Testis (tissue), 2 donors: ENCODE data around the gene PISD.

Experiments
- CTCF ChIP-seq, 3 experiments: fragments of 450-650 bp in 2 of 3; fragments of 200-600 bp in 1 of 3; sonication (generic) in 1 of 3; IDR thresholded peaks; one replicate each; pipeline ENCODE4 v1.5.1; 2016 to 2019; ENCODE audit warnings: antibody characterized with exemption in 3 of 3, mild to moderate bottlenecking in 2 of 3, moderate library complexity in 1 of 3
- POLR2A ChIP-seq: fragments of 450-650 bp; IDR thresholded peaks from one replicate; pipeline ENCODE4 v1.6.1; 2017; ENCODE audit warnings: antibody characterized with exemption, mild to moderate bottlenecking, moderate library complexity

- no peak for TF ChIP-seq POLR2A
- TF ChIP-seq CTCF (IDR thresholded peaks at IDR 0.05): no peak
Measured at GRCh38 chr22:31602259-31602952, 59.6 kb downstream of the PISD start.
